Calu3 (cell line): Measurements from ENCODE around the gene ITPKB. TPM values are rescaled to one million over a fixed set of nuclear protein-coding genes. Genes with fewer than 3 reads are reported as not detected.
A peak's percentile ranks its signal among the peaks of the same experiment; 100 is the strongest.

Experiments
- BruUV-seq: library from RNA; stranded (reverse); fragments of 400-500 nt; replicated peaks from 2 replicates; lab custom pipeline; 2021; lab: Mats Ljungman, UMichigan
- CTCF ChIA-PET: fragments of 300-600 bp; sonication (Branson Sonifier 250); formaldehyde crosslinking; loops from one replicate; lab custom pipeline; 2022; ENCODE audit warnings: antibody characterized with exemption; lab: Charles Lee
- DNase-seq: peaks from one replicate; pipeline ENCODE4 v3.0.0; 2022
- H3K27ac Mint-ChIP-seq: one replicate; pipeline ENCODE4 v1.8.0; 2022; ENCODE audit warnings: mixed read lengths; ENCODE audit not compliant: unreplicated experiment
- H3K27me3 Mint-ChIP-seq: one replicate; pipeline ENCODE4 v1.8.0; 2022; ENCODE audit warnings: mixed read lengths; ENCODE audit not compliant: unreplicated experiment
- H3K36me3 Mint-ChIP-seq: one replicate; pipeline ENCODE4 v1.8.0; 2022; ENCODE audit warnings: mild to moderate bottlenecking, moderate library complexity, mixed read lengths; ENCODE audit not compliant: insufficient read depth, unreplicated experiment
- H3K4me1 Mint-ChIP-seq: one replicate; pipeline ENCODE4 v1.8.0; 2022; ENCODE audit warnings: mild to moderate bottlenecking, low read depth, mixed read lengths; ENCODE audit not compliant: unreplicated experiment
- H3K4me3 Mint-ChIP-seq: one replicate; pipeline ENCODE4 v1.8.0; 2022; ENCODE audit warnings: mild to moderate bottlenecking, low read depth, moderate library complexity, mixed read lengths; ENCODE audit not compliant: unreplicated experiment
- H3K9me3 Mint-ChIP-seq: one replicate; pipeline ENCODE4 v1.8.0; 2022; ENCODE audit warnings: low read depth, mixed read lengths; ENCODE audit not compliant: unreplicated experiment
- CTCF ChIP-seq: fragments of 200-600 bp; IDR thresholded peaks from one replicate; pipeline ENCODE4 v1.8.0; 2022; ENCODE audit warnings: antibody characterized with exemption; ENCODE audit not compliant: unreplicated experiment
- intact Hi-C: fragments of 100-400 bp; cut with micrococcal nuclease; formaldehyde crosslinking; loops from one replicate; pipeline ENCODE4 v1.10.0; 2022; ENCODE audit not compliant: unreplicated experiment
- total RNA-seq: library from RNA; stranded (reverse); gene quantifications from 2 replicates; pipeline ENCODE4 v1.2.3, GENCODE V29; 2022

Gene ITPKB
- total RNA-seq, 1 experiment from 2014 or later: 11.8 TPM

GRCh38 chr1:226589008-226589733 lies 149.9 kb downstream of the ITPKB start:
- Mint-ChIP-seq H3K9me3 (no peaks in the 10 kb centered on the region), H3K4me1 (no peaks in the 10 kb centered on the region), H3K4me3 (no peak overlapping the region), H3K36me3 (no peaks in the 10 kb centered on the region), H3K27ac (no peak overlapping the region), H3K27me3 (peaks cover 34% of the 10 kb centered on the region)
- intact Hi-C loops: no loop called here
- no peak for TF ChIP-seq CTCF
- BruUV-seq: no TSS peak
- no peak for DNase-seq
- CTCF ChIA-PET: interaction anchor here (0.6 kb wide), 1 partner anchor 267 kb away, joined by 3 read pairs; no protein-coding TSS in a partner anchor

GRCh38 chr1:226588484-226588883 lies 150.6 kb downstream of the ITPKB start:
- TF ChIP-seq CTCF: no peak
- no peaks in the 10 kb centered on the region for H3K4me1 Mint-ChIP-seq
- BruUV-seq: no TSS peak
- CTCF ChIA-PET: no interaction called here
- H3K27ac Mint-ChIP-seq: no peak overlapping the region
- peaks cover 27% of the 10 kb centered on the region for H3K27me3 Mint-ChIP-seq
- no peaks in the 10 kb centered on the region for H3K9me3 Mint-ChIP-seq
- no peak for DNase-seq
- intact Hi-C loops: no loop called here
- H3K4me3 Mint-ChIP-seq: no peak overlapping the region
- H3K36me3 Mint-ChIP-seq: no peaks in the 10 kb centered on the region

DNA sequence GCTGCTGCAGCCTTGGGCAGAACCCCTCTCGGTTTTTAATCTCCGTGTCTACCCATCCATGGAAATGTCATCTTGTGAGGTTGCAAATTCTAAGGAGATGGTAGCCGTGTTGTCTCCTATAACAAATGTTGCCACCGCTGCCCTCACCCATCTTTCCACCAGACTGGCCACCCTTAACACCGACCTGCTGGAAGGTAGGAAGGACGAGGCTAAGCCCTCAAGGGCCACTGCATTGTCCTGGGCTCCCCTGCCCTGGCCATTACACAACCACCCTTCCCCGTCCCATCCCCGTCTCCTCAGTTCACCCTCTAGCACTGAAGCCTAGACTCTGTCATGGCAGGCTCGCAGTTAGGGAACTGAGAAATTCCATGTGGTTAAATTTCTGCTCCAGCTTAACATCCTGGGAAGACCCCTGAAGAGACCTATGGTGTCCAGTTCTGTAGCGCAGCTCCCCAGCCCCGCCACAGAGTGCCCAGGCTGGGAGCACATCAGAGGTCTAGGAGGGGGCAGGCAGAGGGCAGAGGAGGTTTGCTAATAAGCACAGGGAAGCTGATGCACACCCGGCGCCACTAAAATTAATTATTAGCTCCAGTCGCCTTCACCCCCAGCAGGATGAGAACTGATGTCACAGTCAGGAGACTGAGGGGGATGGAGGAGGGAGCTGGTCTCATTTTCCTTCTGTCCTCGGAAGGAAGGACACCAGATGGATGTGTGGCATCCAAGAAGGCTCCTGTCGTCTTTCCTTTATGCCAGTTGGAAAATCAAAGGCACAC lies 152.2 kb downstream of the ITPKB start:
- no peak overlapping the region for H3K4me3 Mint-ChIP-seq
- peak; percentile 29 for DNase-seq
- TF ChIP-seq CTCF: no peak
- H3K36me3 Mint-ChIP-seq: no peaks in the 10 kb centered on the region
- intact Hi-C loops: no loop called here
- H3K27ac Mint-ChIP-seq: no peak overlapping the region
- CTCF ChIA-PET: interaction anchor here (1.0 kb wide), 1 partner anchor 16 kb away, joined by 3 read pairs; no protein-coding TSS in a partner anchor
- no TSS peak for BruUV-seq
- H3K4me1 Mint-ChIP-seq: no peaks in the 10 kb centered on the region
- no peaks in the 10 kb centered on the region for H3K9me3 Mint-ChIP-seq
- peaks cover 24% of the 10 kb centered on the region for H3K27me3 Mint-ChIP-seq

GRCh38 chr1:226586116-226586515 lies 153.0 kb downstream of the ITPKB start:
- H3K27ac Mint-ChIP-seq: no peak overlapping the region
- DNase-seq: no peak
- H3K36me3 Mint-ChIP-seq: no peaks in the 10 kb centered on the region
- TF ChIP-seq CTCF: no peak
- intact Hi-C loops: no loop called here
- peaks cover 29% of the 10 kb centered on the region for H3K27me3 Mint-ChIP-seq
- BruUV-seq: no TSS peak
- no peaks in the 10 kb centered on the region for H3K4me1 Mint-ChIP-seq
- H3K4me3 Mint-ChIP-seq: no peak overlapping the region
- CTCF ChIA-PET: interaction anchor here (1.3 kb wide), 1 partner anchor 16 kb away, joined by 4 read pairs; no protein-coding TSS in a partner anchor
- H3K9me3 Mint-ChIP-seq: no peaks in the 10 kb centered on the region
